NT2/D1 (cell line): ENCODE measurements around the gene KIAA1217.

Source experiments
- YY1 ChIP-seq: IDR thresholded peaks from 2 replicates; pipeline ENCODE4 v1.6.1; 2011; ENCODE audit not compliant: insufficient read length, insufficient read depth
- ZNF274 ChIP-seq: IDR thresholded peaks from 2 replicates; pipeline ENCODE4 v1.6.1; 2011; ENCODE audit warnings: mild to moderate bottlenecking, low read depth, low read length

- TF ChIP-seq YY1: no peak
- TF ChIP-seq ZNF274: no peak
These were observed 268.2 kb downstream of the KIAA1217 start for GRCh38 chr10:24476913-24477701.
